ENCODE data around the gene IL20. TPM values are rescaled to one million over a fixed set of nuclear protein-coding genes. Genes with fewer than 3 reads are reported as not detected.

Gene IL20
- total RNA-seq, 4 donors from 2014 or later = not detected

GRCh38 chr1:206829875-206830274, 35.5 kb upstream of the IL20 start:
- Histone ChIP-seq H3K27ac (no peak overlapping the region), H3K27me3 (no peaks in the 10 kb centered on the region), H3K9me3 (no peaks in the 10 kb centered on the region), H3K36me3 (no peaks in the 10 kb centered on the region), H3K4me1 (peaks cover 12 to 30% of the 10 kb centered on the region in 2 donors), H3K4me3 (replicated peaks in 1 of 3) (no peak overlapping the region)
- TF ChIP-seq POLR2A (IDR thresholded peaks at IDR 0.05) (no peak), CTCF (IDR thresholded peaks at IDR 0.05) (no peak)
- intact Hi-C loops (cut with DNase I) = no loop called here
- 93 to 98% methylated on average over 2 of the region's 2 CpGs for WGBS, 2 donors
- no peak for DNase-seq

GRCh38 chr1:206831650-206832049, 33.8 kb upstream of the IL20 start:
- intact Hi-C loops (cut with DNase I) = no loop called here
- Histone ChIP-seq H3K27me3 (no peaks in the 10 kb centered on the region), H3K4me3 (replicated peaks in 1 of 3) (no peak overlapping the region), H3K4me1 (peaks cover 12 to 35% of the 10 kb centered on the region in 2 donors), H3K27ac (peak overlapping the region in 1 of 3 donors; percentile 38), H3K9me3 (no peaks in the 10 kb centered on the region), H3K36me3 (no peaks in the 10 kb centered on the region)
- DNase-seq = no peak
- no peak for TF ChIP-seq CTCF (IDR thresholded peaks at IDR 0.05)
- no peak for TF ChIP-seq POLR2A (IDR thresholded peaks at IDR 0.05)
- WGBS, 2 donors = 83 to 93% methylated on average over 4 of the region's 4 CpGs

GRCh38 chr1:206832352-206832880, 33.0 kb upstream of the IL20 start:
- intact Hi-C loops (cut with DNase I) = no loop called here
- TF ChIP-seq CTCF (IDR thresholded peaks at IDR 0.05) (no peak), POLR2A (IDR thresholded peaks at IDR 0.05) (no peak)

GRCh38 chr1:206833106-206833680, 32.2 kb upstream of the IL20 start:
- no peak for DNase-seq
- intact Hi-C loops (cut with DNase I) = no loop called here
- Histone ChIP-seq H3K36me3 (no peaks in the 10 kb centered on the region), H3K4me3 (replicated peaks in 1 of 3) (no peak overlapping the region), H3K4me1 (peaks cover 12 to 35% of the 10 kb centered on the region in 2 donors), H3K27ac (peak overlapping the region; percentile 43 to 65 (median 55)), H3K27me3 (no peaks in the 10 kb centered on the region), H3K9me3 (no peaks in the 10 kb centered on the region)
- WGBS, 2 donors = 28 to 31% methylated on average over 2 of the region's 2 CpGs
- TF ChIP-seq CTCF (IDR thresholded peaks at IDR 0.05) (no peak), POLR2A (IDR thresholded peaks at IDR 0.05) (no peak)

More at GRCh38 chr1:206832352-206832880, 33.0 kb upstream of the IL20 start:
- H3K4me3 ChIP-seq (replicated peaks in 1 of 3) = no peak overlapping the region
- H3K27me3 ChIP-seq = no peaks in the 10 kb centered on the region
- H3K9me3 ChIP-seq = no peaks in the 10 kb centered on the region
- H3K4me1 ChIP-seq = peaks cover 12 to 35% of the 10 kb centered on the region in 2 donors
- no peaks in the 10 kb centered on the region for H3K36me3 ChIP-seq
- no peak for DNase-seq
- H3K27ac ChIP-seq = peak overlapping the region; percentile 43 to 65 (median 55)
- 74 to 81% methylated on average over 2 of the region's 2 CpGs for WGBS, 2 donors

GRCh38 chr1:206833801-206834200, 31.6 kb upstream of the IL20 start:
- intact Hi-C loops (cut with DNase I) = no loop called here
- Histone ChIP-seq H3K27ac (peak overlapping the region; percentile 43 to 65 (median 49)), H3K36me3 (no peaks in the 10 kb centered on the region), H3K9me3 (no peaks in the 10 kb centered on the region), H3K4me1 (peaks cover 12 to 35% of the 10 kb centered on the region in 2 donors), H3K4me3 (replicated peaks in 1 of 3) (no peak overlapping the region), H3K27me3 (no peaks in the 10 kb centered on the region)
- DNase-seq = peak; percentile 82 to 83
- TF ChIP-seq POLR2A (IDR thresholded peaks at IDR 0.05) = no peak
- peak in 2 of 6 experiments; percentile 8 to 9 for TF ChIP-seq CTCF (IDR thresholded peaks at IDR 0.05)
- 23 to 29% methylated on average over 2 of the region's 2 CpGs for WGBS, 2 donors
